ENCODE measurements around the gene XRCC3. TPM values are rescaled to one million over a fixed set of nuclear protein-coding genes. Genes with fewer than 3 reads are reported as not detected.

Gene XRCC3
- total RNA-seq, 1 experiment from 2014 or later, result 46.7 TPM

GRCh38 chr14:103738166-103738565 is 22.9 kb upstream of the XRCC3 start:
- POLR2A ChIA-PET, result no interaction called here
- DNase-seq (ENCODE audit: low spot score), result no peak
- peaks cover 12% of the 10 kb centered on the region for H3K36me3 Mint-ChIP-seq

More at GRCh38 chr14:103738166-103738565, 22.9 kb upstream of the XRCC3 start:
- Mint-ChIP-seq H3K4me3 (no peak overlapping the region), H3K9me3 (no peaks in the 10 kb centered on the region), H3K27me3 (ENCODE audit: low read depth) (no peaks in the 10 kb centered on the region), H3K27ac (no peak overlapping the region), H3K4me1 (peaks cover 9% of the 10 kb centered on the region)
- CTCF ChIA-PET, result interaction anchor here (1.2 kb wide), 1 partner anchor 53 kb away, joined by 3 read pairs; no protein-coding TSS in a partner anchor
- TF ChIP-seq MYBL2 (CRISPR knock-in tag; IDR thresholded peaks at IDR 0.05) (no peak), ATF1 (CRISPR knock-in tag; IDR thresholded peaks at IDR 0.05) (no peak), ZNF263 (CRISPR knock-in tag; IDR thresholded peaks at IDR 0.05; ENCODE audit: low read depth) (no peak), SP1 (CRISPR knock-in tag; conservative IDR thresholded peaks at IDR 0.05) (no peak), TEAD1 (CRISPR knock-in tag; IDR thresholded peaks at IDR 0.05) (no peak), NFATC4 (CRISPR knock-in tag; IDR thresholded peaks at IDR 0.05) (no peak), ARID4B (CRISPR knock-in tag; IDR thresholded peaks at IDR 0.05; ENCODE audit: borderline replicate concordance) (no peak), CTCF (IDR thresholded peaks at IDR 0.05) (no peak), E2F1 (CRISPR knock-in tag; IDR thresholded peaks at IDR 0.05) (no peak), GABPB1 (CRISPR knock-in tag; IDR thresholded peaks at IDR 0.05) (no peak), IRF2 (CRISPR knock-in tag; IDR thresholded peaks at IDR 0.05; ENCODE audit: borderline replicate concordance, low read depth) (no peak), STAT6 (CRISPR knock-in tag; conservative IDR thresholded peaks at IDR 0.05; ENCODE audit: low read depth) (no peak), ZNF423 (CRISPR knock-in tag; IDR thresholded peaks at IDR 0.05) (no peak), ZNF532 (CRISPR knock-in tag; IDR thresholded peaks at IDR 0.05; ENCODE audit: borderline replicate concordance) (no peak), TP53 (CRISPR knock-in tag; IDR thresholded peaks at IDR 0.05) (no peak), ZNF121 (CRISPR knock-in tag; IDR thresholded peaks at IDR 0.05) (no peak), ZBTB21 (CRISPR knock-in tag; IDR thresholded peaks at IDR 0.05; ENCODE audit: borderline replicate concordance) (no peak), HMGXB4 (CRISPR knock-in tag; IDR thresholded peaks at IDR 0.05) (no peak), HMGA2 (CRISPR knock-in tag; IDR thresholded peaks at IDR 0.05) (no peak)
- ATAC-seq, result no peak

Measured in WTC11 (cell line).